ENCODE measurements around the gene CETP. TPM values are rescaled to one million over a fixed set of nuclear protein-coding genes. Genes with fewer than 3 reads are reported as not detected.

The CETP gene
- total RNA-seq, 1 donor from 2014 or later: not detected

DNA sequence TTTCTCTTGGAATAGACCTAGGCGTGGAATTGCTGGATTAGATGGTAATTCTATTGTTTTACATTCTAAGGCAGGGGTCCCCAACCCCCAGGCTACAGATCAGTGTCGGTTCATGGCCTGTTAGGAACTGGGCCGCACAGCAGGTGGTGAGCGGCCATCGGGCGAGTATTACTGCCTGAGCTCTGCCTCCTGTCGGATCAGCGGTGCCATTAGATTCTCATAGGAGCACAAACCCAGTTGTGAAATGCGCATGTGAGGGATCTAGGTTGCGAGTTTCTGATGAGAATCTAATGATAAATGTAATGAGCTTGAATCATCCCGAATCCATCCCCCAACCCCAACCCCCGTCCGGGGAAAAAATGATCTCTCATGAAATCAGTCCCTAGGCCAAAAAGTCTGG lies 50.6 kb downstream of the CETP start:
- FAIRE-seq: no peak
- Histone ChIP-seq H3K79me2 (ENCODE audit: insufficient read depth, low read length) (peaks cover 6% of the 10 kb centered on the region), H3K4me1 (ENCODE audit: insufficient read depth, low read length) (peaks cover 14% of the 10 kb centered on the region), H4K20me1 (ENCODE audit: insufficient read depth, low read length) (no peaks in the 10 kb centered on the region), H3K36me3 (ENCODE audit: insufficient read depth, low read length) (no peaks in the 10 kb centered on the region), H3K9me3 (ENCODE audit: insufficient read depth, low read depth, low read length) (peaks cover 2% of the 10 kb centered on the region), H2AFZ (ENCODE audit: low read depth, low read length) (no peak overlapping the region), H3K9ac (ENCODE audit: low read length) (no peak overlapping the region), H3K27me3 (ENCODE audit: insufficient read depth, low read length) (no peaks in the 10 kb centered on the region), H3K27ac (ENCODE audit: low read depth, low read length) (peak overlapping the region; percentile 23), H3K4me3 (ENCODE audit: insufficient read depth, low read depth, low read length) (no peak overlapping the region), H3K4me2 (ENCODE audit: low read length) (no peak overlapping the region)
- TF ChIP-seq, protein P1, sequence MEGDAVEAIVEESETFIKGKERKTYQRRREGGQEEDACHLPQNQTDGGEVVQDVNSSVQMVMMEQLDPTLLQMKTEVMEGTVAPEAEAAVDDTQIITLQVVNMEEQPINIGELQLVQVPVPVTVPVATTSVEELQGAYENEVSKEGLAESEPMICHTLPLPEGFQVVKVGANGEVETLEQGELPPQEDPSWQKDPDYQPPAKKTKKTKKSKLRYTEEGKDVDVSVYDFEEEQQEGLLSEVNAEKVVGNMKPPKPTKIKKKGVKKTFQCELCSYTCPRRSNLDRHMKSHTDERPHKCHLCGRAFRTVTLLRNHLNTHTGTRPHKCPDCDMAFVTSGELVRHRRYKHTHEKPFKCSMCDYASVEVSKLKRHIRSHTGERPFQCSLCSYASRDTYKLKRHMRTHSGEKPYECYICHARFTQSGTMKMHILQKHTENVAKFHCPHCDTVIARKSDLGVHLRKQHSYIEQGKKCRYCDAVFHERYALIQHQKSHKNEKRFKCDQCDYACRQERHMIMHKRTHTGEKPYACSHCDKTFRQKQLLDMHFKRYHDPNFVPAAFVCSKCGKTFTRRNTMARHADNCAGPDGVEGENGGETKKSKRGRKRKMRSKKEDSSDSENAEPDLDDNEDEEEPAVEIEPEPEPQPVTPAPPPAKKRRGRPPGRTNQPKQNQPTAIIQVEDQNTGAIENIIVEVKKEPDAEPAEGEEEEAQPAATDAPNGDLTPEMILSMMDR (IDR thresholded peaks at IDR 0.05; ENCODE audit: insufficient read depth, low read depth, low read length): no peak
- no peak for TF ChIP-seq EZH2 (IDR thresholded peaks at IDR 0.05; ENCODE audit: insufficient read depth, low read length)
- H3K4me1 Mint-ChIP-seq (ENCODE audit: low read depth, unreplicated experiment): peaks cover 16% of the 10 kb centered on the region
- no peak for DNase-seq (ENCODE audit: low read depth)
- H3K9me3 Mint-ChIP-seq (ENCODE audit: unreplicated experiment): peaks cover 3% of the 10 kb centered on the region
- H3K4me3 Mint-ChIP-seq (ENCODE audit: unreplicated experiment): no peak overlapping the region
- H3K27me3 Mint-ChIP-seq (ENCODE audit: low read depth, unreplicated experiment): no peaks in the 10 kb centered on the region
- peaks cover 4% of the 10 kb centered on the region for H3K36me3 Mint-ChIP-seq (ENCODE audit: low read depth, unreplicated experiment)
- H3K27ac Mint-ChIP-seq (ENCODE audit: unreplicated experiment): peak overlapping the region; percentile 34

DNA sequence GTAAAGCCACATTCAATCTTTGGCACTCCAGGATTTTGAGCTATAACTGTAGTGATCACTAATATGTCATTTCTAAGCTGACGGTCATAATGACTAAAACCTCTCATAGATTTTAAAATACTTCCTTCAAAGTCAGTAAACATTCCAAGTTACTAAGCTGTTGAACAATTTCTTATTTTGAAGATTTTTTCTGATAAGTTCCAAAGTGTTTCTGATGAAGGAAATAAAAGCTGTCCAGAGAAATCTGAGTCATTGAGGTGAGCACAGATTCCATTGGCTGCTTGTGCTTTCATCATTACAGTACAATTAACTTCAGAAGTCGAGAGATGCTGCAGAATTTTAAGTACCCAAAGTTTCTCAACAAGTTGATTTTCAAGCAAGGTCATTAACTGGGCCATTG lies 51.5 kb downstream of the CETP start:
- Histone ChIP-seq H4K20me1 (ENCODE audit: insufficient read depth, low read length) (no peaks in the 10 kb centered on the region), H3K4me1 (ENCODE audit: insufficient read depth, low read length) (peaks cover 14% of the 10 kb centered on the region), H3K9ac (ENCODE audit: low read length) (no peak overlapping the region), H3K27ac (ENCODE audit: low read depth, low read length) (peak overlapping the region; percentile 23), H3K9me3 (ENCODE audit: insufficient read depth, low read depth, low read length) (peaks cover 3% of the 10 kb centered on the region), H3K27me3 (ENCODE audit: insufficient read depth, low read length) (no peaks in the 10 kb centered on the region), H3K36me3 (ENCODE audit: insufficient read depth, low read length) (no peaks in the 10 kb centered on the region), H2AFZ (ENCODE audit: low read depth, low read length) (no peak overlapping the region), H3K4me3 (ENCODE audit: insufficient read depth, low read depth, low read length) (no peak overlapping the region), H3K79me2 (ENCODE audit: insufficient read depth, low read length) (peaks cover 6% of the 10 kb centered on the region), H3K4me2 (ENCODE audit: low read length) (peak overlapping the region; percentile 21)
- DNase-seq (ENCODE audit: low read depth) (peak; percentile 86), FAIRE-seq (peak; percentile 66)
- H3K4me3 Mint-ChIP-seq (ENCODE audit: unreplicated experiment): no peak overlapping the region
- peaks cover 3% of the 10 kb centered on the region for H3K9me3 Mint-ChIP-seq (ENCODE audit: unreplicated experiment)
- H3K27me3 Mint-ChIP-seq (ENCODE audit: low read depth, unreplicated experiment): no peaks in the 10 kb centered on the region
- H3K4me1 Mint-ChIP-seq (ENCODE audit: low read depth, unreplicated experiment): peaks cover 16% of the 10 kb centered on the region
- H3K27ac Mint-ChIP-seq (ENCODE audit: unreplicated experiment): peak overlapping the region; percentile 1
- TF ChIP-seq, protein P1 (IDR thresholded peaks at IDR 0.05; ENCODE audit: insufficient read depth, low read depth, low read length): no peak
- no peak for TF ChIP-seq EZH2 (IDR thresholded peaks at IDR 0.05; ENCODE audit: insufficient read depth, low read length)
- peaks cover 11% of the 10 kb centered on the region for H3K36me3 Mint-ChIP-seq (ENCODE audit: low read depth, unreplicated experiment)

DNA sequence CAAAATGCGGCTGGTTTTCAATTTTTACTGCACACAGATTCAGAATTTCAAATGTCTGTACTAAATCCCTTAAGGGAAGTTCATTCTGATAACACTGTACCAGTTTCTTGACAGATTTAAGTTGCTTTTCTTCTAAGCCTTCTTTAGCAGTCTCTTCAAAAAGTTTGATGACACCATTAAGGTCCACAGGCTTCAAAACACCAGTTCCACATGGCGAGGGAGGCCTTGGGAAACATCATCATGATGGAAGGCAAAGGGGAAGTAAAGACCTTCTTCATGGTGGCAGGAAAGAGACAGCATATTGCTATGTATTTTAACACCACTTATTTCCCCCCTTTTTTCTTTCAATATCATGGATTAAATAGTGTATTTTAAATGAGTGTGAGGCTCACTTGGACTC lies 52.2 kb downstream of the CETP start:
- peaks cover 3% of the 10 kb centered on the region for H3K9me3 ChIP-seq (ENCODE audit: insufficient read depth, low read depth, low read length)
- H3K27me3 Mint-ChIP-seq (ENCODE audit: low read depth, unreplicated experiment): no peaks in the 10 kb centered on the region
- H3K4me3 ChIP-seq (ENCODE audit: insufficient read depth, low read depth, low read length): no peak overlapping the region
- H3K36me3 Mint-ChIP-seq (ENCODE audit: low read depth, unreplicated experiment): peaks cover 16% of the 10 kb centered on the region
- H2AFZ ChIP-seq (ENCODE audit: low read depth, low read length): no peak overlapping the region
- FAIRE-seq (no peak), DNase-seq (ENCODE audit: low read depth) (no peak)
- H3K4me1 ChIP-seq (ENCODE audit: insufficient read depth, low read length): peaks cover 14% of the 10 kb centered on the region
- peak overlapping the region; percentile 41 for H3K27ac ChIP-seq (ENCODE audit: low read depth, low read length)
- H3K79me2 ChIP-seq (ENCODE audit: insufficient read depth, low read length): peaks cover 6% of the 10 kb centered on the region
- H3K4me3 Mint-ChIP-seq (ENCODE audit: unreplicated experiment): no peak overlapping the region
- peaks cover 3% of the 10 kb centered on the region for H3K9me3 Mint-ChIP-seq (ENCODE audit: unreplicated experiment)
- peak overlapping the region; percentile 21 for H3K4me2 ChIP-seq (ENCODE audit: low read length)
- no peak overlapping the region for H3K9ac ChIP-seq (ENCODE audit: low read length)
- peaks cover 3% of the 10 kb centered on the region for H3K36me3 ChIP-seq (ENCODE audit: insufficient read depth, low read length)
- H3K27ac Mint-ChIP-seq (ENCODE audit: unreplicated experiment): peak overlapping the region; percentile 1
- H3K27me3 ChIP-seq (ENCODE audit: insufficient read depth, low read length): no peaks in the 10 kb centered on the region
- no peaks in the 10 kb centered on the region for H4K20me1 ChIP-seq (ENCODE audit: insufficient read depth, low read length)
- peaks cover 16% of the 10 kb centered on the region for H3K4me1 Mint-ChIP-seq (ENCODE audit: low read depth, unreplicated experiment)
- TF ChIP-seq, protein P1 (IDR thresholded peaks at IDR 0.05; ENCODE audit: insufficient read depth, low read depth, low read length): no peak
- TF ChIP-seq EZH2 (IDR thresholded peaks at IDR 0.05; ENCODE audit: insufficient read depth, low read length): no peak

Data from astrocyte (in vitro differentiated cells and primary cell).